Psoas muscle (tissue), 8 donors: Measurements from ENCODE around the gene AIF1L. TPM values are rescaled to one million over a fixed set of nuclear protein-coding genes. Genes with fewer than 3 reads are reported as not detected.

Experiments
- ATAC-seq, 4 donors: fragments of 200-7000 bp; cut with Tn5 transposase; one replicate each; pipeline ENCODE4 v1.9.1; 2020; ENCODE audit warnings: moderate library complexity in 3 of 4, mild to moderate bottlenecking in 2 of 4
- DNase-seq, 2 donors: peaks; one replicate each; pipeline ENCODE4 v3.0.0-alpha.2; 2020
- H3K27ac ChIP-seq: fragments of 200-600 bp; one replicate; pipeline ENCODE4 v1.8.0; 2022
- H3K27me3 ChIP-seq, 3 donors: fragments of 200-600 bp in 1 of 3; one replicate each; pipeline versions ENCODE4 v1.6.1 to v1.8.0; 2013 to 2022; ENCODE audit warnings: low read length in 2 of 3, mild to moderate bottlenecking in 2 of 3, moderate library complexity in 1 of 3; ENCODE audit not compliant: insufficient read depth in 3 of 3
- H3K36me3 ChIP-seq, 2 donors: fragments of 200-600 bp in 1 of 2; one replicate each; pipeline versions ENCODE4 v1.6.1 to v1.8.0; 2013 to 2022; ENCODE audit warnings: low read depth in 1 of 2, mild to moderate bottlenecking in 1 of 2, moderate library complexity in 1 of 2; ENCODE audit not compliant: insufficient read depth in 1 of 2
- H3K4me1 ChIP-seq: fragments of 200-600 bp; one replicate; pipeline ENCODE4 v1.8.0; 2022
- H3K4me3 ChIP-seq: fragments of 200-600 bp; one replicate; pipeline ENCODE4 v1.8.0; 2022; ENCODE audit warnings: mild to moderate bottlenecking
- H3K9me3 ChIP-seq: fragments of 200-600 bp; one replicate; pipeline ENCODE4 v1.8.0; 2022
- WGBS, 3 donors: extraction: QIAGEN DNeasy Blood & Tissue Kit; methylation state at CpG; one replicate each; pipeline versions ENCODE4 v1.1.6 to v1.1.7; 2013; 5-methylcytosine and 5-hydroxymethylcytosine counted together
- intact Hi-C, 2 donors: fragments of 100-400 bp; cut with DNase I; formaldehyde crosslinking; loops; one replicate each; pipeline versions ENCODE4 v1.11.0 to v1.14.2; 2022
- polyA plus RNA-seq, 3 donors: library from polyadenylated mRNA; stranded (reverse); fragments of 200-250 nt; gene quantifications; one replicate each; pipeline ENCODE4 v1.2.3, GENCODE V29; 2013
- total RNA-seq, 4 donors: library from RNA; stranded (reverse); fragmentation: NEBNext Ultra II Directional in 2 of 4; extraction: Animal tissue kit (Norgen Biotek cat#: 25700) in 2 of 4; gene quantifications; one replicate each; pipeline versions ENCODE4 v1.2.1 to v1.2.4, GENCODE V29; 2021 to 2023
- TF ChIP-seq, protein P1 (sequence below): fragments of 200-600 bp; IDR thresholded peaks from one replicate; pipeline ENCODE4 v1.8.0; 2022; ENCODE audit warnings: antibody characterized with exemption
- donor health status: healthy with polysubstance abuse.
- donor health status: DM: no; HTN: no; CAD: no; lungs with moderate emphysema.
- donor health status: Bipolar disorder and iron deficiency.
- donor health status: healthy.
- donor health status: DM: yes; HTN: yes; CAD: no.
- donor health status: DM: no; HTN: no; CAD: no.
- donor health status: DM: no; HTN: no; CAD: no.
- donor health status: DM: yes; HTN: yes; CAD: no.

The AIF1L gene
- total and polyA plus RNA-seq, 7 donors: 3.7 to 12.2 (median 11.0) TPM

DNA sequence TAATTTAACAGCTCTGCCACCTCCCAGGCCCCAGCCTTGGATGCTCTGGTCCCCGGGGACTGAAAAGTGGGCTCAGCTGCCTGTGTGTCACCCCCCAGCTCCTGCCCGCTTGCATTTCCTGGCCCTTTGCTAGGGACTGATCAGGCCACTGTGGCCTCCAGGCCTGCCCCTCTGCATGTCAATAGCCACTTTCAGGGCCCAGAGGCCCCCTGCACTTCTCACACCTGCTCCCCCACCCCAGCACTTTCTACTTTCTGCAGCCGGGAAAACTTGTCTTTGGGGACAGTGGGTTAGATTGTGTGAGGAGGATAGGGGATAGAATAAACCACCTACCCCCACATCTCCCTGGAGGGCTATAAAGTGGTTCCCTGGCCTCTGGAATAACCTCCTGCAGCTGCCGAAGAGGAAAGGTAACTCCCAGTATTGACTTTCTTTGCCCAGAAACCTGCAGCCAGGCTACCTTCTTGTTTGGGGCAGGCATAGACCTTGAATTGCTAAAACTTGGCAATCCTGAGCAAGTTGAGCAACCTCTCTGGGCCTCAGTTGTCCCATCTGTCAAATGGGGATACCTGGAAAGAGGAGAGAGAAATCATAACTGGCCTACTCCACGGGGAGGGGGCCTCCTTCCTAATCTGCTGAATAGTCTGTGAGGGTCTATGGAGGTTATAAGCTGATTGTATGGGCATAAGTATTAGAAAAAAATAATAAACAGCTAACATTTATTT lies 7.8 kb downstream of the AIF1L start:
- ATAC-seq: no peak
- 68 to 79% (median 77%) methylated on average over 5 of the region's 5 CpGs for WGBS, 3 donors
- intact Hi-C loops: no loop called here
- Histone ChIP-seq H3K36me3 (no peaks in the 10 kb centered on the region), H3K4me3 (no peak overlapping the region), H3K27ac (no peak overlapping the region), H3K27me3 (peaks cover 0 to 10% (median 2%) of the 10 kb centered on the region in 3 donors), H3K4me1 (no peaks in the 10 kb centered on the region), H3K9me3 (no peaks in the 10 kb centered on the region)
- TF ChIP-seq, protein P1, sequence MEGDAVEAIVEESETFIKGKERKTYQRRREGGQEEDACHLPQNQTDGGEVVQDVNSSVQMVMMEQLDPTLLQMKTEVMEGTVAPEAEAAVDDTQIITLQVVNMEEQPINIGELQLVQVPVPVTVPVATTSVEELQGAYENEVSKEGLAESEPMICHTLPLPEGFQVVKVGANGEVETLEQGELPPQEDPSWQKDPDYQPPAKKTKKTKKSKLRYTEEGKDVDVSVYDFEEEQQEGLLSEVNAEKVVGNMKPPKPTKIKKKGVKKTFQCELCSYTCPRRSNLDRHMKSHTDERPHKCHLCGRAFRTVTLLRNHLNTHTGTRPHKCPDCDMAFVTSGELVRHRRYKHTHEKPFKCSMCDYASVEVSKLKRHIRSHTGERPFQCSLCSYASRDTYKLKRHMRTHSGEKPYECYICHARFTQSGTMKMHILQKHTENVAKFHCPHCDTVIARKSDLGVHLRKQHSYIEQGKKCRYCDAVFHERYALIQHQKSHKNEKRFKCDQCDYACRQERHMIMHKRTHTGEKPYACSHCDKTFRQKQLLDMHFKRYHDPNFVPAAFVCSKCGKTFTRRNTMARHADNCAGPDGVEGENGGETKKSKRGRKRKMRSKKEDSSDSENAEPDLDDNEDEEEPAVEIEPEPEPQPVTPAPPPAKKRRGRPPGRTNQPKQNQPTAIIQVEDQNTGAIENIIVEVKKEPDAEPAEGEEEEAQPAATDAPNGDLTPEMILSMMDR: no peak
- DNase-seq: no peak

DNA sequence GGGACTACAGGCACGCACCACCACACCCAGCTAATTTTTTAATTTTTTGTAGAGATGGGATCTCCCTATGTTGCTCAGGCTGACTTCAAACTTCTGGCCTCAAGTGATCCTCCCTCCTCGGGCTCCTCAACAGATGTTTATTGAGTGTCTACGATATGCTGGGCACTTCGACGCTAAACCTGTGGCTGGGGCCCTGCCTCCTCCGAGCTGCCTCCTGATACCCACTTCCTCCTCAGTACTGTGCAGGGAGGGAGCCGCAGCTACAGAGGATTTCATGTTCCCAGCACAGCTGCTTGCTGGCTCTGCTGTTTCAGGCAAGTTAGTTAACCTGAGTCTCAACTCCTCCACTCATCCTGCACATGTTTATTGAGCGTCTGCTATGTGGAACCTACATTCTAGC lies 9.6 kb downstream of the AIF1L start:
- ATAC-seq: no peak
- DNase-seq: no peak
- H3K4me1 ChIP-seq: no peaks in the 10 kb centered on the region
- TF ChIP-seq, protein P1: no peak
- H3K9me3 ChIP-seq: no peaks in the 10 kb centered on the region
- intact Hi-C loops: no loop called here
- 89 to 93% (median 90%) methylated on average over 8 of the region's 8 CpGs for WGBS, 3 donors
- H3K27ac ChIP-seq: no peak overlapping the region
- no peaks in the 10 kb centered on the region for H3K36me3 ChIP-seq
- H3K27me3 ChIP-seq: peaks cover 0 to 7% (median 2%) of the 10 kb centered on the region in 3 donors
- no peak overlapping the region for H3K4me3 ChIP-seq

DNA sequence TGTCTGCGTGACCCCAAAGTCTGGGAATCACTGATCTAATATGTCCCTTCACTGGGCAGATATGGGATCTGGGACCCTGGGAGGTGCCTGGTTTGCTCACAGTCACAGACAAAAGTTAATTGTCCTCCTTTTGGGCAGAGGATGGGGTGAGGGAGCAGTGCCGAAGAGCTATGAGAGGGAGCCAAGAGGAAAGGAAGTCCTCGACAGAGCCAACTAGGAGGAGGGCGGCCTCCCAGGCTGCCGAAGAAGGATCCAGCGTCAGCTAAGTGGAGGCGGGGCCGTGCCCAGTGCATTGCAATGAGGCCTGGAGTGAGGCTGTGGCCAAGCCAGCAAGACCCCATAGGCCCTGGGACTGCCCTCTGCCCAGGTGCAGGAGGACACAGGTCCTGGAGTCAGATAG lies 11.4 kb downstream of the AIF1L start:
- Histone ChIP-seq H3K4me1 (no peaks in the 10 kb centered on the region), H3K27ac (no peak overlapping the region), H3K36me3 (no peaks in the 10 kb centered on the region), H3K27me3 (peaks cover 0 to 8% (median 2%) of the 10 kb centered on the region in 3 donors), H3K9me3 (no peaks in the 10 kb centered on the region), H3K4me3 (no peak overlapping the region)
- TF ChIP-seq, protein P1: no peak
- 51 to 70% (median 57%) methylated on average over 8 of the region's 8 CpGs for WGBS, 3 donors
- DNase-seq: no peak
- intact Hi-C loops: no loop called here
- no peak for ATAC-seq

DNA sequence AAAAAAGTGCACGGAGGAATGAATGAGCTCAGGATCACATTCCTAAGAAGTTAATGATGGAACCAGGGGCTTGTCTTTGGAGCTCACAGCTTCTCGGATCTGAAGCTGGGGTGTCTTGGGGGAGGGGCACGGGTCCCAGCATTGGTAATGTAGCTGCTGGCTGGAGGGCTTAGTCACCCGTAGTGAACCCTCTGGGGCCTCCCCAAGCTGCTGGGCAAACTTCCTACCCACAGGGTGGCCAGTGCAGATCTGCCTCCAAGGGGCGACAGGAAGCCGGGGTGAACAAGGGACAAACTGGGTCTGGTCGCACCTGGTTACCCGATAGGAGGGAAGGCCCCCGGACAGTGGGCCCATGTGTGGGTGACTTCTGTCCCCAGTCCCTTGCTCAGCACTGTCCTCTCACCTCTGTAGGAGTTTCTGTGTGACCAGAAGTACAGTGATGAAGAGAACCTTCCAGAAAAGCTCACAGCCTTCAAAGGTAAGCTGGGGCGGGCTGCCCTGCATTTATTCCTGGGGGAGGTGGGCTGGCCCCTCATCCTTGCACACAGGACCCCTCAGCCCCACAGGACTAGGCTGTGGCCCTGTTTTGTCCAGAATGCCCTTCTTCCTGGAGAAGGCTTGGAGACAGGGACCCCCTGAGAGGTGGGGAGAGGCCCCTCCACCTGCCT lies 15.0 kb downstream of the AIF1L start:
- H3K36me3 ChIP-seq: no peaks in the 10 kb centered on the region
- WGBS, 3 donors: 65 to 69% (median 66%) methylated on average over 10 of the region's 10 CpGs
- no peak overlapping the region for H3K4me3 ChIP-seq
- ATAC-seq (no peak), DNase-seq (no peak)
- H3K9me3 ChIP-seq: no peaks in the 10 kb centered on the region
- H3K4me1 ChIP-seq: no peaks in the 10 kb centered on the region
- peaks cover 0 to 5% (median 0%) of the 10 kb centered on the region in 3 donors for H3K27me3 ChIP-seq
- intact Hi-C loops: no loop called here
- no peak overlapping the region for H3K27ac ChIP-seq
- TF ChIP-seq, protein P1: no peak
